ENCODE data around the gene LYST.

DNA sequence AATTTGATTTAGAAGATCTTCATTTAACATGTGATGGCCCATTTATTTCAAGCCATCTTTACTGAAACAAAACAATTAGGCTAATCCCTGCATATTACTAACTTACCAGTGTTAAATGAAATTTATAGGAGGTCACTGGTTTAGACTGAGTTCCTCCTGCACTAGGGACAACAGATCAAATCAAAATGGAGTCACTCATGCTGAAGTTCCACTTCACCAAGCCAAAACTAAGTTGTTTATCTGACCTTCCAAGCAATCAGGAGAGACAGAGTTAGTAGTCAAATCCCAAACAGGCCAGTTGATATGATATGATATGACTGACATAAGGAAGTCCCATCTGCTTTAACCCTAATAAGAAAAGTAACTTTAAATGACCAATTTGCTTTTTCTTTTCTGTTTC is 4.8 kb downstream of the LYST start:
- TF ChIP-seq, protein P1, sequence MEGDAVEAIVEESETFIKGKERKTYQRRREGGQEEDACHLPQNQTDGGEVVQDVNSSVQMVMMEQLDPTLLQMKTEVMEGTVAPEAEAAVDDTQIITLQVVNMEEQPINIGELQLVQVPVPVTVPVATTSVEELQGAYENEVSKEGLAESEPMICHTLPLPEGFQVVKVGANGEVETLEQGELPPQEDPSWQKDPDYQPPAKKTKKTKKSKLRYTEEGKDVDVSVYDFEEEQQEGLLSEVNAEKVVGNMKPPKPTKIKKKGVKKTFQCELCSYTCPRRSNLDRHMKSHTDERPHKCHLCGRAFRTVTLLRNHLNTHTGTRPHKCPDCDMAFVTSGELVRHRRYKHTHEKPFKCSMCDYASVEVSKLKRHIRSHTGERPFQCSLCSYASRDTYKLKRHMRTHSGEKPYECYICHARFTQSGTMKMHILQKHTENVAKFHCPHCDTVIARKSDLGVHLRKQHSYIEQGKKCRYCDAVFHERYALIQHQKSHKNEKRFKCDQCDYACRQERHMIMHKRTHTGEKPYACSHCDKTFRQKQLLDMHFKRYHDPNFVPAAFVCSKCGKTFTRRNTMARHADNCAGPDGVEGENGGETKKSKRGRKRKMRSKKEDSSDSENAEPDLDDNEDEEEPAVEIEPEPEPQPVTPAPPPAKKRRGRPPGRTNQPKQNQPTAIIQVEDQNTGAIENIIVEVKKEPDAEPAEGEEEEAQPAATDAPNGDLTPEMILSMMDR (optimal IDR thresholded peaks at IDR 0.05 in 1 of 3, IDR thresholded peaks at IDR 0.05 in 1 of 3, conservative IDR thresholded peaks at IDR 0.05 in 1 of 3; ENCODE audit: extremely low read depth in 1 of 3, insufficient read depth in 2 of 3, low read length in 3 of 3): no peak
- TF ChIP-seq EZH2 (IDR thresholded peaks at IDR 0.05; ENCODE audit: low read length): no peak
